GM23338 (cell line): ENCODE measurements around the gene WFDC8. TPM values are rescaled to one million over a fixed set of nuclear protein-coding genes. Genes with fewer than 3 reads are reported as not detected.

ENCODE experiments used
- ATAC-seq: fragments of 200-7000 bp; cut with Tn5 transposase; 3 replicates; pipeline ENCODE4 v1.9.1; 2020
- DNase-seq: peaks from one replicate; pipeline ENCODE4 v3.0.0-alpha.2; 2015; ENCODE audit warnings: low spot score
- H2AFZ ChIP-seq: fragments of 200-600 bp; sonication (generic); 2 replicates; pipeline ENCODE4 v1.8.0; 2016; ENCODE audit warnings: antibody characterized with exemption, mild to moderate bottlenecking, moderate library complexity
- H3F3A ChIP-seq: fragments of 200-600 bp; sonication (generic); replicated peaks from 2 replicates; pipeline ENCODE4 v1.8.0; 2017; ENCODE audit warnings: antibody characterized with exemption, mixed run types, low read depth
- H3K27ac ChIP-seq: fragments of 200-600 bp; sonication (generic); 2 replicates; pipeline ENCODE4 v1.6.1; 2016; ENCODE audit warnings: low read depth
- H3K27me3 ChIP-seq: fragments of 200-600 bp; sonication (generic); 2 replicates; pipeline ENCODE4 v1.8.0; 2016; ENCODE audit warnings: mild to moderate bottlenecking, mixed run types, moderate library complexity; ENCODE audit not compliant: insufficient read depth
- H3K36me3 ChIP-seq: fragments of 200-600 bp; sonication (generic); 2 replicates; pipeline ENCODE4 v1.8.0; 2016; ENCODE audit warnings: mild to moderate bottlenecking; ENCODE audit not compliant: insufficient read depth
- H3K4me1 ChIP-seq: fragments of 200-600 bp; sonication (generic); 2 replicates; pipeline ENCODE4 v1.8.0; 2016; ENCODE audit warnings: mild to moderate bottlenecking, moderate library complexity; ENCODE audit not compliant: insufficient read depth
- H3K4me2 ChIP-seq: fragments of 200-600 bp; sonication (generic); 2 replicates; pipeline ENCODE4 v1.7.1; 2017; ENCODE audit warnings: mixed run types
- H3K4me3 ChIP-seq: fragments of 200-600 bp; sonication (generic); 2 replicates; pipeline ENCODE4 v1.6.1; 2016; ENCODE audit warnings: mixed run types
- H3K79me2 ChIP-seq: fragments of 200-600 bp; sonication (generic); replicated peaks from 2 replicates; pipeline ENCODE4 v1.8.0; 2017; ENCODE audit warnings: mild to moderate bottlenecking; ENCODE audit not compliant: insufficient read depth
- H3K9me2 ChIP-seq: fragments of 200-600 bp; sonication (generic); 2 replicates; pipeline ENCODE4 v1.8.0; 2017; ENCODE audit not compliant: insufficient read depth
- H4K20me1 ChIP-seq: fragments of 200-600 bp; sonication (generic); replicated peaks from 2 replicates; pipeline ENCODE4 v1.8.0; 2017; ENCODE audit warnings: mild to moderate bottlenecking; ENCODE audit not compliant: insufficient read depth
- H3K27ac Mint-ChIP-seq: 2 replicates; pipeline ENCODE4 v1.8.0; 2020; ENCODE audit warnings: inconsistent platforms, mild to moderate bottlenecking, moderate library complexity, mixed read lengths
- H3K27me3 Mint-ChIP-seq: 3 replicates; pipeline ENCODE4 v1.8.0; 2022; ENCODE audit warnings: low read depth, mild to moderate bottlenecking, moderate library complexity, mixed read lengths, inconsistent platforms; ENCODE audit not compliant: insufficient read depth, poor library complexity
- H3K36me3 Mint-ChIP-seq: 3 replicates; pipeline ENCODE4 v1.8.0; 2021; ENCODE audit warnings: low read depth, mild to moderate bottlenecking, inconsistent platforms, moderate library complexity, mixed read lengths
- H3K4me1 Mint-ChIP-seq: 3 replicates; pipeline ENCODE4 v1.8.0; 2020; ENCODE audit warnings: mild to moderate bottlenecking, inconsistent platforms, mixed read lengths
- H3K4me3 Mint-ChIP-seq: 3 replicates; pipeline ENCODE4 v1.8.0; 2021; ENCODE audit warnings: moderate library complexity, mild to moderate bottlenecking, inconsistent platforms, mixed read lengths
- H3K9me3 Mint-ChIP-seq: 3 replicates; pipeline ENCODE4 v1.8.0; 2020; ENCODE audit warnings: moderate library complexity, mild to moderate bottlenecking, inconsistent platforms, mixed read lengths
- CREB1 ChIP-seq: fragments of 250-450 bp; sonication (Bioruptor Pico); IDR thresholded peaks from 2 replicates; pipeline ENCODE4 v1.5.0; 2020; ENCODE audit warnings: low read depth, mild to moderate bottlenecking, moderate library complexity
- EZH2 ChIP-seq: fragments of 200-600 bp; sonication (generic); IDR thresholded peaks from one replicate; pipeline ENCODE4 v1.8.0; 2017; ENCODE audit warnings: antibody characterized with exemption, mild to moderate bottlenecking, low read depth; ENCODE audit not compliant: unreplicated experiment
- EZH2phosphoT487 ChIP-seq: fragments of 200-600 bp; sonication (generic); IDR thresholded peaks from one replicate; pipeline ENCODE4 v1.8.1; 2018; ENCODE audit warnings: antibody characterized with exemption; ENCODE audit not compliant: unreplicated experiment
- JUNB ChIP-seq: IDR thresholded peaks from one replicate; pipeline ENCODE4 v1.6.1; 2016; ENCODE audit warnings: antibody characterized with exemption; ENCODE audit not compliant: unreplicated experiment
- NANOG ChIP-seq: IDR thresholded peaks from 2 replicates; pipeline ENCODE4 v1.6.1; 2016; ENCODE audit warnings: antibody characterized with exemption, borderline replicate concordance
- POLR2AphosphoS5 ChIP-seq: IDR thresholded peaks from 2 replicates; pipeline ENCODE4 v1.6.1; 2016; ENCODE audit warnings: antibody characterized with exemption, low read depth
- ZNF114 ChIP-seq: fragments of 250-450 bp; sonication (Bioruptor Pico); IDR thresholded peaks from 2 replicates; pipeline ENCODE4 v1.5.0; 2020; ENCODE audit warnings: mild to moderate bottlenecking, moderate library complexity
- ZNF331 ChIP-seq: fragments of 250-450 bp; sonication (Bioruptor Pico); IDR thresholded peaks from 2 replicates; pipeline ENCODE4 v1.5.0; 2020; ENCODE audit warnings: low read depth, mild to moderate bottlenecking, moderate library complexity
- polyA plus RNA-seq: library from polyadenylated mRNA; unstranded; fragments of >200 nt; fragmentation: Nextera tagmentation; extraction: Ambion mirVana; gene quantifications from 2 replicates; pipeline ENCODE4 v1.2.1, GENCODE V29; 2016
- total RNA-seq: library from RNA; depleted of rRNA; stranded (reverse); fragments of >200 nt; shearing (Covaris generic); gene quantifications from 2 replicates; pipeline ENCODE4 v1.2.3, GENCODE V29; 2014
- TF ChIP-seq, protein P1 (sequence below): IDR thresholded peaks from 2 replicates; pipeline ENCODE4 v1.6.1; 2016; ENCODE audit warnings: antibody characterized with exemption
- TF ChIP-seq, protein P2 (sequence below): fragments of 250-450 bp; sonication (Bioruptor Pico); IDR thresholded peaks from 2 replicates; pipeline ENCODE4 v1.5.0; 2020; ENCODE audit warnings: mild to moderate bottlenecking, moderate library complexity
- TF ChIP-seq, protein P3 (sequence below), 2 experiments: fragments of 200-600 bp in 1 of 2; sonication (generic) in 1 of 2; conservative IDR thresholded peaks; 2 replicates each; pipeline versions ENCODE4 v1.5.1 to v1.6.1; 2016 to 2017; ENCODE audit warnings: antibody characterized with exemption in 2 of 2, low read depth in 2 of 2, mild to moderate bottlenecking in 2 of 2, moderate library complexity in 1 of 2

WFDC8 gene
- total and polyA plus RNA-seq, 2 experiments from 2014 or later: 0.23 TPM; not detected in 1

GRCh38 chr20:45607810-45608209, 28.7 kb upstream of the WFDC8 start:
- Mint-ChIP-seq H3K36me3 (peaks cover 17% of the 10 kb centered on the region), H3K27ac (no peak overlapping the region), H3K4me1 (peaks cover 10% of the 10 kb centered on the region; the same call in 2 of the 3 replicates), H3K9me3 (peaks cover 35% of the 10 kb centered on the region), H3K27me3 (no peaks in the 10 kb centered on the region), H3K4me3 (no peak overlapping the region)
- no peaks in the 10 kb centered on the region for H3K36me3 ChIP-seq
- no peak for DNase-seq
- H3K79me2 ChIP-seq: no peaks in the 10 kb centered on the region
- no peaks in the 10 kb centered on the region for H3K27me3 ChIP-seq
- no peak for TF ChIP-seq EZH2phosphoT487
- TF ChIP-seq, protein P1, sequence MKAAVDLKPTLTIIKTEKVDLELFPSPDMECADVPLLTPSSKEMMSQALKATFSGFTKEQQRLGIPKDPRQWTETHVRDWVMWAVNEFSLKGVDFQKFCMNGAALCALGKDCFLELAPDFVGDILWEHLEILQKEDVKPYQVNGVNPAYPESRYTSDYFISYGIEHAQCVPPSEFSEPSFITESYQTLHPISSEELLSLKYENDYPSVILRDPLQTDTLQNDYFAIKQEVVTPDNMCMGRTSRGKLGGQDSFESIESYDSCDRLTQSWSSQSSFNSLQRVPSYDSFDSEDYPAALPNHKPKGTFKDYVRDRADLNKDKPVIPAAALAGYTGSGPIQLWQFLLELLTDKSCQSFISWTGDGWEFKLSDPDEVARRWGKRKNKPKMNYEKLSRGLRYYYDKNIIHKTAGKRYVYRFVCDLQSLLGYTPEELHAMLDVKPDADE: no peak
- TF ChIP-seq ZNF331 (CRISPR knock-in tag): no peak
- TF ChIP-seq NANOG: no peak
- no peak for TF ChIP-seq ZNF114
- H3F3A ChIP-seq: no peaks in the 10 kb centered on the region
- peaks cover 11% of the 10 kb centered on the region; the same call in 1 of the 2 replicates for H3K4me1 ChIP-seq
- no peak overlapping the region for H3K4me3 ChIP-seq
- peaks cover 10% of the 10 kb centered on the region for H3K9me2 ChIP-seq
- H4K20me1 ChIP-seq: no peaks in the 10 kb centered on the region
- ATAC-seq: no peak
- H2AFZ ChIP-seq: no peak overlapping the region
- no peak overlapping the region for H3K4me2 ChIP-seq
- no peak overlapping the region for H3K27ac ChIP-seq

- H3K4me1 ChIP-seq: no peaks in the 10 kb centered on the region
- H3K36me3 ChIP-seq: no peaks in the 10 kb centered on the region
- no peaks in the 10 kb centered on the region for H3F3A ChIP-seq
- H2AFZ ChIP-seq: no peak overlapping the region
- H4K20me1 ChIP-seq: no peaks in the 10 kb centered on the region
- ATAC-seq (no peak), DNase-seq (no peak)
- peaks cover 12% of the 10 kb centered on the region for H3K9me2 ChIP-seq
- no peaks in the 10 kb centered on the region for H3K79me2 ChIP-seq
- Mint-ChIP-seq H3K27me3 (no peaks in the 10 kb centered on the region), H3K4me3 (no peak overlapping the region), H3K9me3 (peaks cover 9% of the 10 kb centered on the region), H3K4me1 (no peaks in the 10 kb centered on the region), H3K27ac (no peak overlapping the region), H3K36me3 (peaks cover 9% of the 10 kb centered on the region)
- H3K27me3 ChIP-seq: no peaks in the 10 kb centered on the region
- no peak overlapping the region for H3K4me3 ChIP-seq
- H3K4me2 ChIP-seq: no peak overlapping the region
- H3K27ac ChIP-seq: no peak overlapping the region
- TF ChIP-seq POLR2AphosphoS5: no peak
- TF ChIP-seq, protein P2, sequence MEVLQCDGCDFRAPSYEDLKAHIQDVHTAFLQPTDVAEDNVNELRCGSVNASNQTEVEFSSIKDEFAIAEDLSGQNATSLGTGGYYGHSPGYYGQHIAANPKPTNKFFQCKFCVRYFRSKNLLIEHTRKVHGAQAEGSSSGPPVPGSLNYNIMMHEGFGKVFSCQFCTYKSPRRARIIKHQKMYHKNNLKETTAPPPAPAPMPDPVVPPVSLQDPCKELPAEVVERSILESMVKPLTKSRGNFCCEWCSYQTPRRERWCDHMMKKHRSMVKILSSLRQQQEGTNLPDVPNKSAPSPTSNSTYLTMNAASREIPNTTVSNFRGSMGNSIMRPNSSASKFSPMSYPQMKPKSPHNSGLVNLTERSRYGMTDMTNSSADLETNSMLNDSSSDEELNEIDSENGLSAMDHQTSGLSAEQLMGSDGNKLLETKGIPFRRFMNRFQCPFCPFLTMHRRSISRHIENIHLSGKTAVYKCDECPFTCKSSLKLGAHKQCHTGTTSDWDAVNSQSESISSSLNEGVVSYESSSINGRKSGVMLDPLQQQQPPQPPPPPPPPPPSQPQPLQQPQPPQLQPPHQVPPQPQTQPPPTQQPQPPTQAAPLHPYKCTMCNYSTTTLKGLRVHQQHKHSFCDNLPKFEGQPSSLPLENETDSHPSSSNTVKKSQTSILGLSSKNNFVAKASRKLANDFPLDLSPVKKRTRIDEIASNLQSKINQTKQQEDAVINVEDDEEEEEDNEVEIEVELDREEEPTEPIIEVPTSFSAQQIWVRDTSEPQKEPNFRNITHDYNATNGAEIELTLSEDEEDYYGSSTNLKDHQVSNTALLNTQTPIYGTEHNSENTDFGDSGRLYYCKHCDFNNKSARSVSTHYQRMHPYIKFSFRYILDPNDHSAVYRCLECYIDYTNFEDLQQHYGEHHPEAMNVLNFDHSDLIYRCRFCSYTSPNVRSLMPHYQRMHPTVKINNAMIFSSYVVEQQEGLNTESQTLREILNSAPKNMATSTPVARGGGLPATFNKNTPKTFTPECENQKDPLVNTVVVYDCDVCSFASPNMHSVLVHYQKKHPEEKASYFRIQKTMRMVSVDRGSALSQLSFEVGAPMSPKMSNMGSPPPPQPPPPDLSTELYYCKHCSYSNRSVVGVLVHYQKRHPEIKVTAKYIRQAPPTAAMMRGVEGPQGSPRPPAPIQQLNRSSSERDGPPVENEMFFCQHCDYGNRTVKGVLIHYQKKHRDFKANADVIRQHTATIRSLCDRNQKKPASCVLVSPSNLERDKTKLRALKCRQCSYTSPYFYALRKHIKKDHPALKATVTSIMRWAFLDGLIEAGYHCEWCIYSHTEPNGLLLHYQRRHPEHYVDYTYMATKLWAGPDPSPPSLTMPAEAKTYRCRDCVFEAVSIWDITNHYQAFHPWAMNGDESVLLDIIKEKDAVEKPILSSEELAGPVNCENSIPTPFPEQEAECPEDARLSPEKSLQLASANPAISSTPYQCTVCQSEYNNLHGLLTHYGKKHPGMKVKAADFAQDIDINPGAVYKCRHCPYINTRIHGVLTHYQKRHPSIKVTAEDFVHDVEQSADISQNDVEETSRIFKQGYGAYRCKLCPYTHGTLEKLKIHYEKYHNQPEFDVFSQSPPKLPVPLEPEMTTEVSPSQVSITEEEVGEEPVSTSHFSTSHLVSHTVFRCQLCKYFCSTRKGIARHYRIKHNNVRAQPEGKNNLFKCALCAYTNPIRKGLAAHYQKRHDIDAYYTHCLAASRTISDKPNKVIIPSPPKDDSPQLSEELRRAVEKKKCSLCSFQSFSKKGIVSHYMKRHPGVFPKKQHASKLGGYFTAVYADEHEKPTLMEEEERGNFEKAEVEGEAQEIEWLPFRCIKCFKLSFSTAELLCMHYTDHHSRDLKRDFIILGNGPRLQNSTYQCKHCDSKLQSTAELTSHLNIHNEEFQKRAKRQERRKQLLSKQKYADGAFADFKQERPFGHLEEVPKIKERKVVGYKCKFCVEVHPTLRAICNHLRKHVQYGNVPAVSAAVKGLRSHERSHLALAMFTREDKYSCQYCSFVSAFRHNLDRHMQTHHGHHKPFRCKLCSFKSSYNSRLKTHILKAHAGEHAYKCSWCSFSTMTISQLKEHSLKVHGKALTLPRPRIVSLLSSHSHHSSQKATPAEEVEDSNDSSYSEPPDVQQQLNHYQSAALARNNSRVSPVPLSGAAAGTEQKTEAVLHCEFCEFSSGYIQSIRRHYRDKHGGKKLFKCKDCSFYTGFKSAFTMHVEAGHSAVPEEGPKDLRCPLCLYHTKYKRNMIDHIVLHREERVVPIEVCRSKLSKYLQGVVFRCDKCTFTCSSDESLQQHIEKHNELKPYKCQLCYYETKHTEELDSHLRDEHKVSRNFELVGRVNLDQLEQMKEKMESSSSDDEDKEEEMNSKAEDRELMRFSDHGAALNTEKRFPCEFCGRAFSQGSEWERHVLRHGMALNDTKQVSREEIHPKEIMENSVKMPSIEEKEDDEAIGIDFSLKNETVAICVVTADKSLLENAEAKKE (CRISPR knock-in tag): no peak
- no peak for TF ChIP-seq CREB1
- TF ChIP-seq JUNB: no peak
- no peak for TF ChIP-seq EZH2
- TF ChIP-seq NANOG: no peak
- TF ChIP-seq, protein P3, sequence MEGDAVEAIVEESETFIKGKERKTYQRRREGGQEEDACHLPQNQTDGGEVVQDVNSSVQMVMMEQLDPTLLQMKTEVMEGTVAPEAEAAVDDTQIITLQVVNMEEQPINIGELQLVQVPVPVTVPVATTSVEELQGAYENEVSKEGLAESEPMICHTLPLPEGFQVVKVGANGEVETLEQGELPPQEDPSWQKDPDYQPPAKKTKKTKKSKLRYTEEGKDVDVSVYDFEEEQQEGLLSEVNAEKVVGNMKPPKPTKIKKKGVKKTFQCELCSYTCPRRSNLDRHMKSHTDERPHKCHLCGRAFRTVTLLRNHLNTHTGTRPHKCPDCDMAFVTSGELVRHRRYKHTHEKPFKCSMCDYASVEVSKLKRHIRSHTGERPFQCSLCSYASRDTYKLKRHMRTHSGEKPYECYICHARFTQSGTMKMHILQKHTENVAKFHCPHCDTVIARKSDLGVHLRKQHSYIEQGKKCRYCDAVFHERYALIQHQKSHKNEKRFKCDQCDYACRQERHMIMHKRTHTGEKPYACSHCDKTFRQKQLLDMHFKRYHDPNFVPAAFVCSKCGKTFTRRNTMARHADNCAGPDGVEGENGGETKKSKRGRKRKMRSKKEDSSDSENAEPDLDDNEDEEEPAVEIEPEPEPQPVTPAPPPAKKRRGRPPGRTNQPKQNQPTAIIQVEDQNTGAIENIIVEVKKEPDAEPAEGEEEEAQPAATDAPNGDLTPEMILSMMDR (conservative IDR thresholded peaks at IDR 0.05; ENCODE audit: low read depth in 2 of 2): no peak
- TF ChIP-seq ZNF331 (CRISPR knock-in tag): no peak
Observed at GRCh38 chr20:45595235-45595634, 16.2 kb upstream of the WFDC8 start.
